ENCODE results near the gene KCND3. TPM values are rescaled to one million over a fixed set of nuclear protein-coding genes. Genes with fewer than 3 reads are reported as not detected.

The KCND3 gene
- total RNA-seq, 1 donor from 2014 or later: 2.2 TPM

- peaks cover 39% of the 10 kb centered on the region for H3K27me3 Mint-ChIP-seq
- H3K4me1 Mint-ChIP-seq (ENCODE audit: unreplicated experiment): no peaks in the 10 kb centered on the region
- H3K27ac Mint-ChIP-seq: no peak overlapping the region
Measured at GRCh38 chr1:111791776-111792175, 197.7 kb downstream of the KCND3 start.

GRCh38 chr1:111789666-111790316, 199.7 kb downstream of the KCND3 start:
- H3K27me3 Mint-ChIP-seq: peaks cover 54% of the 10 kb centered on the region
- TF ChIP-seq, protein P1, sequence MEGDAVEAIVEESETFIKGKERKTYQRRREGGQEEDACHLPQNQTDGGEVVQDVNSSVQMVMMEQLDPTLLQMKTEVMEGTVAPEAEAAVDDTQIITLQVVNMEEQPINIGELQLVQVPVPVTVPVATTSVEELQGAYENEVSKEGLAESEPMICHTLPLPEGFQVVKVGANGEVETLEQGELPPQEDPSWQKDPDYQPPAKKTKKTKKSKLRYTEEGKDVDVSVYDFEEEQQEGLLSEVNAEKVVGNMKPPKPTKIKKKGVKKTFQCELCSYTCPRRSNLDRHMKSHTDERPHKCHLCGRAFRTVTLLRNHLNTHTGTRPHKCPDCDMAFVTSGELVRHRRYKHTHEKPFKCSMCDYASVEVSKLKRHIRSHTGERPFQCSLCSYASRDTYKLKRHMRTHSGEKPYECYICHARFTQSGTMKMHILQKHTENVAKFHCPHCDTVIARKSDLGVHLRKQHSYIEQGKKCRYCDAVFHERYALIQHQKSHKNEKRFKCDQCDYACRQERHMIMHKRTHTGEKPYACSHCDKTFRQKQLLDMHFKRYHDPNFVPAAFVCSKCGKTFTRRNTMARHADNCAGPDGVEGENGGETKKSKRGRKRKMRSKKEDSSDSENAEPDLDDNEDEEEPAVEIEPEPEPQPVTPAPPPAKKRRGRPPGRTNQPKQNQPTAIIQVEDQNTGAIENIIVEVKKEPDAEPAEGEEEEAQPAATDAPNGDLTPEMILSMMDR (conservative IDR thresholded peaks at IDR 0.05): no peak
- no peaks in the 10 kb centered on the region for H3K9me3 Mint-ChIP-seq
- H3K4me3 Mint-ChIP-seq: no peak overlapping the region
- H3K27ac Mint-ChIP-seq: no peak overlapping the region
- H3K4me1 Mint-ChIP-seq (ENCODE audit: unreplicated experiment): no peaks in the 10 kb centered on the region
- no peaks in the 10 kb centered on the region for H3K36me3 Mint-ChIP-seq
- DNase-seq (ENCODE audit: extremely low spot score, unreplicated experiment): no peak

More at GRCh38 chr1:111791776-111792175, 197.7 kb downstream of the KCND3 start:
- TF ChIP-seq, protein P1 (conservative IDR thresholded peaks at IDR 0.05): no peak
- no peak overlapping the region for H3K4me3 Mint-ChIP-seq
- no peak for DNase-seq (ENCODE audit: extremely low spot score, unreplicated experiment)
- no peaks in the 10 kb centered on the region for H3K36me3 Mint-ChIP-seq
- no peaks in the 10 kb centered on the region for H3K9me3 Mint-ChIP-seq

DNA sequence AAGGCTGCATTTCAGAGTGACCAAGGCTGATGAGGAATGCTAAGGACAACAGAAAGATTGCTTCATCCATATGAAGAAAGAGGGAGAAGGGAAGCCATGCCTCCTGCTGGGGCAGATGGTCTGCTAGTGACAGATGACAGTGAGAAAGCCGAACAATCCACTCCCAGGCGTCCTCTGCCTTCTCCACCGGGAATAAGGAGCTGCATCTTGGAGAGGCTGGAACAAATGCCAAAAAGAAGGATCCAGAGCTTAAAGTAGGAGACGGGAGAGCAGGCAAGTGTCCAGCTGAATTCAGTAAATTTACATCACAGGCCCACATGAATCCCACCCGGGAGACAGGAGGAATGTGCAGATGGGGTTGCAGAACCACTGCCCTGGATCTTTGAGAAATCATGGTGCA, 200.3 kb downstream of the KCND3 start:
- Mint-ChIP-seq H3K27ac (no peak overlapping the region), H3K36me3 (no peaks in the 10 kb centered on the region), H3K4me3 (no peak overlapping the region), H3K9me3 (no peaks in the 10 kb centered on the region), H3K27me3 (peaks cover 58% of the 10 kb centered on the region), H3K4me1 (ENCODE audit: unreplicated experiment) (no peaks in the 10 kb centered on the region)
- no peak for DNase-seq (ENCODE audit: extremely low spot score, unreplicated experiment)
- TF ChIP-seq, protein P1 (conservative IDR thresholded peaks at IDR 0.05): no peak

GRCh38 chr1:111786669-111787207, 202.7 kb downstream of the KCND3 start:
- Mint-ChIP-seq H3K4me3 (no peak overlapping the region), H3K36me3 (no peaks in the 10 kb centered on the region), H3K27ac (no peak overlapping the region), H3K9me3 (no peaks in the 10 kb centered on the region), H3K27me3 (peaks cover 51% of the 10 kb centered on the region), H3K4me1 (ENCODE audit: unreplicated experiment) (no peaks in the 10 kb centered on the region)
- no peak for DNase-seq (ENCODE audit: extremely low spot score, unreplicated experiment)
- TF ChIP-seq, protein P1 (conservative IDR thresholded peaks at IDR 0.05): no peak

DNA sequence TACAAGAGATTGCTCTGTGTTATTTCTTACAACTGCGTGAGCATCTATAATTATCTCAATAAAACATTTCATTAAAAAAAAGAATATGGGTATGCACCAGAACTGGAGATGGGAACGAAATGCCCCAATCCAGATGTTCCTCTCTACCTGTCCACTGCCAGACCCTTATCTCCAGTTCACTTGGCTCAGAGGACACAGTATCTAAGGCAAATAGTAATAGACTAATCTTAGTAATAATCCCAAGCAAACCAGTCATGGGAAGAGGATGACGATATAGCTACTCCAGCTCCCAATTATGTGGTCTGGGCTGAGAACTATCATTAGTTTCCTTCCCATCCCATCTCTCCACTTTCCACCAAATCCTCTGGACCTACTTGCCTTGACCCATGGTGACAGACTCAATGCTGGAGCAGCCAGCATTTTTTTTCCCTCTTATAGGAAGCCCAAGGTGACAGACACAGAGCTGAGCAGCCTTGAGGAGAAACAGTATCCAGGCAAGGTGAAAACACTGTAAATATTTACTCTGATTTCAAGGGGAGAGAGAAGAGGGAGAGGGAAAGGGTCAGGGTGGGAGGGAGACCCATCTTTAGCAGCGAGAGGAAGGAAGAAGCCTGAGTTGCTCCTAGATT, 205.1 kb downstream of the KCND3 start:
- no peak overlapping the region for H3K4me3 Mint-ChIP-seq
- peaks cover 42% of the 10 kb centered on the region for H3K27me3 Mint-ChIP-seq
- H3K36me3 Mint-ChIP-seq: no peaks in the 10 kb centered on the region
- H3K4me1 Mint-ChIP-seq (ENCODE audit: unreplicated experiment): no peaks in the 10 kb centered on the region
- no peaks in the 10 kb centered on the region for H3K9me3 Mint-ChIP-seq
- TF ChIP-seq, protein P1 (conservative IDR thresholded peaks at IDR 0.05): no peak
- no peak for DNase-seq (ENCODE audit: extremely low spot score, unreplicated experiment)
- no peak overlapping the region for H3K27ac Mint-ChIP-seq

Data from type B pancreatic cell (in vitro differentiated cells).